Smooth muscle cell (in vitro differentiated cells): ENCODE results near the gene NDUFA11. TPM values are rescaled to one million over a fixed set of nuclear protein-coding genes. Genes with fewer than 3 reads are reported as not detected.

Experiments
- DNase-seq: peaks from one replicate; lab custom pipeline; 2025; ENCODE audit not compliant: unreplicated experiment; lab: John Stamatoyannopoulos, UW
- H2AFZ ChIP-seq: fragments of 200-600 bp; sonication (generic); 2 replicates; pipeline ENCODE4 v1.6.0; 2016; ENCODE audit warnings: antibody characterized with exemption, low read depth, mild to moderate bottlenecking
- H3F3A ChIP-seq: fragments of 200-600 bp; sonication (generic); 2 replicates; pipeline ENCODE4 v1.6.0; 2017; ENCODE audit warnings: antibody characterized with exemption, low read depth
- H3K27ac ChIP-seq: fragments of 200-600 bp; sonication (generic); 2 replicates; pipeline ENCODE4 v1.5.1; 2016; ENCODE audit warnings: low read depth, mild to moderate bottlenecking
- H3K27me3 ChIP-seq: fragments of 200-600 bp; sonication (generic); 2 replicates; pipeline ENCODE4 v1.6.1; 2016; ENCODE audit warnings: low read depth, mild to moderate bottlenecking
- H3K36me3 ChIP-seq: fragments of 200-600 bp; sonication (generic); 2 replicates; pipeline ENCODE4 v1.5.1; 2016; ENCODE audit warnings: low read depth
- H3K4me1 ChIP-seq: fragments of 200-600 bp; sonication (generic); 2 replicates; pipeline ENCODE4 v1.5.1; 2016; ENCODE audit warnings: low read depth
- H3K4me2 ChIP-seq: fragments of 200-600 bp; sonication (generic); 2 replicates; pipeline ENCODE4 v1.6.0; 2016; ENCODE audit warnings: mild to moderate bottlenecking
- H3K4me3 ChIP-seq: fragments of 200-600 bp; sonication (generic); 2 replicates; pipeline ENCODE4 v1.5.1; 2016; ENCODE audit warnings: mild to moderate bottlenecking
- H3K79me2 ChIP-seq: fragments of 200-600 bp; sonication (generic); 2 replicates; pipeline ENCODE4 v1.6.0; 2016; ENCODE audit warnings: low read depth, mild to moderate bottlenecking
- H3K9ac ChIP-seq: fragments of 200-600 bp; sonication (generic); 2 replicates; pipeline ENCODE4 v1.6.0; 2016; ENCODE audit warnings: low read depth
- H3K9me3 ChIP-seq: fragments of 200-600 bp; sonication (generic); replicated peaks from 2 replicates; pipeline ENCODE4 v1.5.1; 2016; ENCODE audit warnings: low read depth
- H4K20me1 ChIP-seq: fragments of 200-600 bp; sonication (generic); 2 replicates; pipeline ENCODE4 v1.6.0; 2016; ENCODE audit warnings: low read depth
- WGBS: methylation state at CpG from one replicate; pipeline ENCODE4 v1.1.7; 2016; ENCODE audit warnings: low lambda C conversion rate; 5-methylcytosine and 5-hydroxymethylcytosine counted together
- polyA plus RNA-seq: library from polyadenylated mRNA; unstranded; fragments of >200 nt; fragmentation: Nextera tagmentation; extraction: Ambion mirVana; gene quantifications from 2 replicates; pipeline ENCODE4 v1.2.1, GENCODE V29; 2016
- total RNA-seq: library from RNA; depleted of rRNA; stranded (reverse); fragments of >200 nt; gene quantifications from 2 replicates; pipeline ENCODE4 v1.2.3, GENCODE V29; 2014
- TF ChIP-seq, protein P1 (sequence below): fragments of 200-600 bp; sonication (generic); IDR thresholded peaks from 2 replicates; pipeline ENCODE4 v1.5.1; 2017; ENCODE audit warnings: borderline replicate concordance, mild to moderate bottlenecking, antibody characterized with exemption; ENCODE audit not compliant: insufficient read depth, poor library complexity, severe bottlenecking

NDUFA11 gene
- total and polyA plus RNA-seq, 2 experiments from 2014 or later, result 169 to 493 TPM

DNA sequence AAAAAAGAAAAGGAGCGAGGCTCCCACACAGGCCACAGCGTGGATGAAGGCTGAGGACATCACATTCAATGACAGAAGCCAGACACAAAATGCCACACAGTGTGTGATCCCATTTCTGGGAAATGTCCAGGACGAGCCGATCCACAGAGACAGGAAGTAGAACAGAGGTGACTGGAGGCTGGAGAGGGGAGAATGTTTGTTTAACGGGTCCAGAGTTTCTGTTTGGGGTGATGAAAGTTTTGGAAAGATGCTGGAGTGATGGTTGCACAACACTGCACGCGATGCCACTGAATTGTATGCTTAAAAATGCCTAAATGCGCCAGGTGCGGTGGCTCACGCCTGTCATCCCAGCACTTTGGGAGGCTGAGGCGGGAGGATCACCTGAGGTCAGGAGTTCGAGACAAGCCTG is 32.6 kb downstream of the NDUFA11 start:
- no peaks in the 10 kb centered on the region for H3K27me3 ChIP-seq
- no peak overlapping the region for H3K27ac ChIP-seq
- H3K79me2 ChIP-seq, result no peaks in the 10 kb centered on the region
- 58% methylated on average over 12 of the region's 12 CpGs for WGBS
- no peak overlapping the region for H3K4me3 ChIP-seq
- no peak for DNase-seq
- H4K20me1 ChIP-seq, result no peaks in the 10 kb centered on the region
- no peaks in the 10 kb centered on the region for H3K9me3 ChIP-seq
- H3F3A ChIP-seq, result no peaks in the 10 kb centered on the region
- H2AFZ ChIP-seq, result no peak overlapping the region
- H3K4me1 ChIP-seq, result no peaks in the 10 kb centered on the region
- TF ChIP-seq, protein P1, sequence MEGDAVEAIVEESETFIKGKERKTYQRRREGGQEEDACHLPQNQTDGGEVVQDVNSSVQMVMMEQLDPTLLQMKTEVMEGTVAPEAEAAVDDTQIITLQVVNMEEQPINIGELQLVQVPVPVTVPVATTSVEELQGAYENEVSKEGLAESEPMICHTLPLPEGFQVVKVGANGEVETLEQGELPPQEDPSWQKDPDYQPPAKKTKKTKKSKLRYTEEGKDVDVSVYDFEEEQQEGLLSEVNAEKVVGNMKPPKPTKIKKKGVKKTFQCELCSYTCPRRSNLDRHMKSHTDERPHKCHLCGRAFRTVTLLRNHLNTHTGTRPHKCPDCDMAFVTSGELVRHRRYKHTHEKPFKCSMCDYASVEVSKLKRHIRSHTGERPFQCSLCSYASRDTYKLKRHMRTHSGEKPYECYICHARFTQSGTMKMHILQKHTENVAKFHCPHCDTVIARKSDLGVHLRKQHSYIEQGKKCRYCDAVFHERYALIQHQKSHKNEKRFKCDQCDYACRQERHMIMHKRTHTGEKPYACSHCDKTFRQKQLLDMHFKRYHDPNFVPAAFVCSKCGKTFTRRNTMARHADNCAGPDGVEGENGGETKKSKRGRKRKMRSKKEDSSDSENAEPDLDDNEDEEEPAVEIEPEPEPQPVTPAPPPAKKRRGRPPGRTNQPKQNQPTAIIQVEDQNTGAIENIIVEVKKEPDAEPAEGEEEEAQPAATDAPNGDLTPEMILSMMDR, result no peak
- no peaks in the 10 kb centered on the region for H3K36me3 ChIP-seq
- no peak overlapping the region for H3K4me2 ChIP-seq
- H3K9ac ChIP-seq, result no peak overlapping the region

DNA sequence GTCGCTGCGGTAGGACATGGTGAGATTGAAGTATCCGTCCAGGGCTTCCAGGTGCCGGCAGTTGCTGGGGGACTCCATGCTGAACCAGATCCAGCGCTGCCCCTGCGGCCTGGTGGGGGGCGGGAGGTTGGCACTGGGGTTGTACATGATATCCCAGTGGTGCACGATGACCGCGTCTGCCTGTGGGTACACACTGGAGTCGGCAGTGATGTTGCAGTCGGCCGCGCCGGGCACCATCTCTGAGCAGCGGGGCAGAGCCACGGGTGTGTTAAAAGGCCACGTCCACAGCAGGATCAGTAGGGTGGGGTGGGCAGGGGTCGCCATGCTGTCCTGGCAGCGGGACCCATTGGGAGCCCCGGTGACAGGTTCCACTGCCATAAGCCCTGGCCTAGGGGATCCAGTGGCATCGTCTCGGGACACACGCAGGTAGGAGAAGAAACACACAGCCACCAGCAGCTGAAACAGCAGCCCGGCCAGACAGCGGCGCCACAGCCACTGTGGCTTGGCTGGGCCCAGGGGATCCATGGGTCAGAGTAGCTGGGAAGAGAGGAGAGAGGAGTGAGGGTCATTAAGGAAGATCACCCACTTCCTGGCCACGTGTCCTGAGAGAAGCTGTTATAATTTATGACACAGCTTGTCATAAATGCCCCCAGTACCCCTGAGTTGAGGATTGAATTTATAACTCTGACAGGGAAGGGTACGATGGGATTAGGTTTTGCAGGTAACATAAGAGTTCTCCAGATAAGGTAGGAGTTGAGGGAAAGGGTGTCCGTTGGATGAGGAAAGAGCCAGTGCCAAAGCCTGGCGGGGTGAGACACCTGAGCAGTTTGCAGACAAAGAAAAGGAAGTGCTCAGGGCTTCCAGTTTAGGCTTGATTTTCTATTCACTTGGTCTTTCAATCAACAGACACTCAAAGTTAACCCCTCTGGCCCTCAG is 36.1 kb downstream of the NDUFA11 start:
- DNase-seq, result no peak
- Histone ChIP-seq H3K4me2 (no peak overlapping the region), H3K4me3 (no peak overlapping the region), H4K20me1 (no peaks in the 10 kb centered on the region), H3K9ac (no peak overlapping the region), H3K79me2 (no peaks in the 10 kb centered on the region), H3K9me3 (no peaks in the 10 kb centered on the region), H3K27ac (no peak overlapping the region), H3K36me3 (no peaks in the 10 kb centered on the region), H3K27me3 (no peaks in the 10 kb centered on the region), H3F3A (no peaks in the 10 kb centered on the region), H3K4me1 (no peaks in the 10 kb centered on the region), H2AFZ (no peak overlapping the region)
- TF ChIP-seq, protein P1, result no peak
- 91% methylated on average over 31 of the region's 31 CpGs for WGBS

DNA sequence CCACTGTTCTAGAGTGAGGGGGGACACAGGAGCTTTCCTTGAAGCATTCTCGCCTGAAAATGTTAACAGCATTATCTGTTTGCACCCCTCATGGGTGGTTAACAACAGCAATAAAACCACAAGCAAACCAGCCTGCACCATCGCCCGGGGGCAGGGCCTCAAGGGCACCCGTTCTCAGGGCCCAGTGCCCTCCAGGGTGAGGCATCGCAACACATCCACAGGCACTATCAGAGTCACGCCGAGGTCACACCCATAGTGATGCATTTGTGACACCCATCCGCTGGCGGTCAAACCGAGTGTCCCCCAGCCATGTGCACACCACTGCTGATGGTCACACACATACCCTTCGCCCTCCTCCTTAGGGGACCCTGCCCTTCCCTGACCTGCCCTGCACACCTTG is 37.8 kb downstream of the NDUFA11 start:
- Histone ChIP-seq H3K9me3 (no peaks in the 10 kb centered on the region), H3K27me3 (no peaks in the 10 kb centered on the region)

More for the DNA sequence above, 37.8 kb downstream of the NDUFA11 start:
- Histone ChIP-seq H3K4me3 (no peak overlapping the region), H3K4me2 (no peak overlapping the region), H3K27ac (no peak overlapping the region), H3K4me1 (no peaks in the 10 kb centered on the region), H3K79me2 (no peaks in the 10 kb centered on the region), H3K36me3 (no peaks in the 10 kb centered on the region), H2AFZ (no peak overlapping the region), H4K20me1 (no peaks in the 10 kb centered on the region), H3F3A (no peaks in the 10 kb centered on the region), H3K9ac (no peak overlapping the region)
- TF ChIP-seq, protein P1, result no peak
- WGBS, result 90% methylated on average over 11 of the region's 11 CpGs
- DNase-seq, result no peak
